H9 (cell line): ENCODE measurements around the gene SLC52A3. TPM values are rescaled to one million over a fixed set of nuclear protein-coding genes. Genes with fewer than 3 reads are reported as not detected.

Experiments used
- DNase-seq: peaks from one replicate; pipeline ENCODE4 v3.0.0-alpha.2; 2017
- H2AFZ ChIP-seq: one replicate; pipeline ENCODE4 v1.6.1; 2013; ENCODE audit warnings: mild to moderate bottlenecking, low read length, control low read depth, moderate library complexity
- H2AK5ac ChIP-seq: 2 replicates; pipeline ENCODE4 v1.6.1; 2013; ENCODE audit warnings: low read length, control low read depth, mixed read lengths; ENCODE audit not compliant: insufficient read length
- H2BK120ac ChIP-seq: one replicate; pipeline ENCODE4 v1.6.1; 2013; ENCODE audit warnings: low read depth, mild to moderate bottlenecking, low read length, control low read depth, inconsistent platforms; ENCODE audit not compliant: poor library complexity, severe bottlenecking
- H2BK12ac ChIP-seq: 2 replicates; pipeline ENCODE4 v1.6.1; 2013; ENCODE audit warnings: low read length, control low read depth, mixed read lengths, low read depth; ENCODE audit not compliant: insufficient read length
- H2BK15ac ChIP-seq: 2 replicates; pipeline ENCODE4 v1.6.1; 2013; ENCODE audit warnings: low read depth, low read length, control low read depth
- H2BK20ac ChIP-seq: one replicate; pipeline ENCODE4 v1.6.1; 2013; ENCODE audit warnings: low read depth, mild to moderate bottlenecking, low read length, control low read depth, inconsistent platforms; ENCODE audit not compliant: poor library complexity, severe bottlenecking
- H2BK5ac ChIP-seq: 2 replicates; pipeline ENCODE4 v1.6.1; 2013; ENCODE audit warnings: low read length, control low read depth, mixed read lengths; ENCODE audit not compliant: insufficient read length
- H3K14ac ChIP-seq: 2 replicates; pipeline ENCODE4 v1.6.1; 2013; ENCODE audit warnings: low read length, control low read depth; ENCODE audit not compliant: insufficient read depth
- H3K18ac ChIP-seq: 2 replicates; pipeline ENCODE4 v1.6.1; 2013; ENCODE audit warnings: low read depth, mild to moderate bottlenecking, mixed read lengths, low read length, control low read depth; ENCODE audit not compliant: insufficient read length
- H3K23ac ChIP-seq: 2 replicates; pipeline ENCODE4 v1.6.1; 2013; ENCODE audit warnings: low read length, control low read depth, mixed read lengths, low read depth; ENCODE audit not compliant: insufficient read length
- H3K23me2 ChIP-seq: 2 replicates; pipeline ENCODE4 v1.6.1; 2013; ENCODE audit warnings: low read depth, mild to moderate bottlenecking, mixed read lengths, low read length, control low read depth; ENCODE audit not compliant: insufficient read length, poor library complexity, severe bottlenecking
- H3K27ac ChIP-seq: 2 replicates; pipeline ENCODE4 v1.5.1; 2013; ENCODE audit warnings: low read length, control low read depth, mixed read lengths, low read depth; ENCODE audit not compliant: insufficient read length
- H3K27me3 ChIP-seq: 2 replicates; pipeline ENCODE4 v1.6.1; 2013; ENCODE audit warnings: low read length, control low read depth, inconsistent platforms; ENCODE audit not compliant: insufficient read depth
- H3K4ac ChIP-seq: 2 replicates; pipeline ENCODE4 v1.6.1; 2013; ENCODE audit warnings: low read depth, mild to moderate bottlenecking, control low read depth, inconsistent platforms, low read length, moderate library complexity
- H3K4me1 ChIP-seq: 2 replicates; pipeline ENCODE4 v1.6.1; 2013; ENCODE audit warnings: low read length, control low read depth, inconsistent platforms; ENCODE audit not compliant: insufficient read depth
- H3K4me2 ChIP-seq: 2 replicates; pipeline ENCODE4 v1.6.1; 2013; ENCODE audit warnings: low read length, control low read depth, mixed read lengths; ENCODE audit not compliant: insufficient read length, insufficient read depth
- H3K56ac ChIP-seq: 2 replicates; pipeline ENCODE4 v1.6.1; 2013; ENCODE audit warnings: low read depth, mild to moderate bottlenecking, mixed read lengths, low read length, control low read depth; ENCODE audit not compliant: insufficient read length
- H3K79me1 ChIP-seq: 2 replicates; pipeline ENCODE4 v1.6.1; 2013; ENCODE audit warnings: low read depth, mild to moderate bottlenecking, moderate library complexity, low read length, control low read depth, inconsistent platforms; ENCODE audit not compliant: insufficient read depth, poor library complexity, severe bottlenecking
- H3K79me2 ChIP-seq: 2 replicates; pipeline ENCODE4 v1.6.1; 2013; ENCODE audit warnings: low read length, control low read depth, inconsistent platforms; ENCODE audit not compliant: insufficient read depth
- H3K9ac ChIP-seq: 2 replicates; pipeline ENCODE4 v1.6.1; 2013; ENCODE audit warnings: low read length, control low read depth, mixed read lengths; ENCODE audit not compliant: insufficient read length; ENCODE audit errors: extremely low read depth
- H3K9me3 ChIP-seq: one replicate; pipeline ENCODE4 v1.6.1; 2013; ENCODE audit warnings: low read depth, low read length, inconsistent platforms; ENCODE audit not compliant: control insufficient read depth
- H3T11ph ChIP-seq: one replicate; pipeline ENCODE4 v1.6.1; 2013; ENCODE audit warnings: mild to moderate bottlenecking, low read length, control low read depth, inconsistent platforms
- H4K20me1 ChIP-seq: one replicate; pipeline ENCODE4 v1.6.1; 2013; ENCODE audit not compliant: control insufficient read depth, insufficient read length, insufficient read depth
- H4K5ac ChIP-seq: 2 replicates; pipeline ENCODE4 v1.6.1; 2013; ENCODE audit warnings: low read depth, mild to moderate bottlenecking, mixed read lengths, low read length, control low read depth; ENCODE audit not compliant: insufficient read length
- H4K8ac ChIP-seq: replicated peaks from 2 replicates; pipeline ENCODE4 v1.6.1; 2013; ENCODE audit warnings: low read length, control low read depth, mixed read lengths, low read depth; ENCODE audit not compliant: insufficient read length
- H4K91ac ChIP-seq: 2 replicates; pipeline ENCODE4 v1.6.1; 2013; ENCODE audit warnings: low read depth, mild to moderate bottlenecking, moderate library complexity, mixed read lengths, low read length, control low read depth; ENCODE audit not compliant: insufficient read length
- H3K27ac Mint-ChIP-seq, 3 experiments: 2 replicates in 2 of 3; 3 replicates in 1 of 3; pipeline ENCODE4 v1.8.0; 2020 to 2021; ENCODE audit warnings: mixed read lengths in 3 of 3, mild to moderate bottlenecking in 1 of 3, moderate library complexity in 1 of 3
- H3K27me3 Mint-ChIP-seq: 2 replicates; pipeline ENCODE4 v1.8.0; 2021; ENCODE audit warnings: low read depth, mild to moderate bottlenecking, moderate library complexity, mixed read lengths
- H3K36me3 Mint-ChIP-seq, 3 experiments: 2 replicates in 2 of 3; 3 replicates in 1 of 3; pipeline ENCODE4 v1.8.0; 2020 to 2021; ENCODE audit warnings: low read depth in 3 of 3, mixed read lengths in 3 of 3; ENCODE audit not compliant: insufficient read depth in 1 of 3
- H3K4me1 Mint-ChIP-seq, 2 experiments: 2 replicates each; pipeline ENCODE4 v1.8.0; 2020; ENCODE audit warnings: mixed read lengths in 2 of 2
- H3K4me3 Mint-ChIP-seq, 2 experiments: 2 replicates in 1 of 2; 3 replicates in 1 of 2; pipeline ENCODE4 v1.8.0; 2020 to 2021; ENCODE audit warnings: mild to moderate bottlenecking in 2 of 2, mixed read lengths in 2 of 2, moderate library complexity in 1 of 2
- H3K9me3 Mint-ChIP-seq, 2 experiments: 2 replicates in 1 of 2; 3 replicates in 1 of 2; pipeline ENCODE4 v1.8.0; 2020; ENCODE audit warnings: mild to moderate bottlenecking in 2 of 2, mixed read lengths in 2 of 2, moderate library complexity in 1 of 2
- CTCF ChIP-seq: fragments of 200-600 bp; sonication (generic); conservative IDR thresholded peaks from 3 replicates; pipeline ENCODE4 v1.8.0; 2021; ENCODE audit warnings: antibody characterized with exemption, mild to moderate bottlenecking
- WGBS: extraction: QIAGEN DNeasy Blood & Tissue Kit; methylation state at CpG from one replicate; pipeline ENCODE4 v1.1.7; 2013; ENCODE audit warnings: missing lambda C conversion rate, low lambda C conversion rate, mixed read lengths; ENCODE audit not compliant: insufficient read length; ENCODE audit errors: extremely low coverage; 5-methylcytosine and 5-hydroxymethylcytosine counted together
- total RNA-seq: library from RNA; stranded (reverse); gene quantifications from 2 replicates; pipeline ENCODE4 v1.2.1, GENCODE V29; 2021

SLC52A3 gene
- total RNA-seq, 1 experiment from 2014 or later, result 3.3 TPM

- H2BK5ac ChIP-seq, result no peak overlapping the region
- H3K79me2 ChIP-seq, result no peaks in the 10 kb centered on the region
- no peak overlapping the region for H2AK5ac ChIP-seq
- H4K91ac ChIP-seq, result no peak overlapping the region
- DNase-seq, result peak; percentile 80
- no peak overlapping the region for H3K18ac ChIP-seq
- no peak overlapping the region for H3K27ac Mint-ChIP-seq
- H3K14ac ChIP-seq, result no peak overlapping the region
- peaks cover 6% of the 10 kb centered on the region for H3K23me2 ChIP-seq
- no CpG with 5 or more reads among the region's 44 CpGs for WGBS
- peaks cover 24% of the 10 kb centered on the region for H3K27me3 Mint-ChIP-seq
- H3K27ac ChIP-seq, result no peak overlapping the region
- H3T11ph ChIP-seq, result no peak overlapping the region
- no peak overlapping the region for H4K5ac ChIP-seq
- no peaks in the 10 kb centered on the region for H3K79me1 ChIP-seq
- H2AFZ ChIP-seq, result no peak overlapping the region
- H3K9me3 ChIP-seq, result no peaks in the 10 kb centered on the region
- H3K4me1 ChIP-seq, result no peaks in the 10 kb centered on the region
- no peaks in the 10 kb centered on the region for H4K20me1 ChIP-seq
- no peak overlapping the region for H3K9ac ChIP-seq
- no peak overlapping the region for H2BK20ac ChIP-seq
- H3K27me3 ChIP-seq, result peaks cover 3% of the 10 kb centered on the region; the same call in 1 of the 2 replicates
- H2BK12ac ChIP-seq, result no peak overlapping the region
- H4K8ac ChIP-seq, result no peak overlapping the region
- no peak overlapping the region for H3K23ac ChIP-seq
- H3K4me1 Mint-ChIP-seq, result peaks cover 2 to 6% of the 10 kb centered on the region in 2 experiments; a peak in 2 of 4 replicates
- H3K9me3 Mint-ChIP-seq, result no peaks in the 10 kb centered on the region; a peak in 1 of 5 replicates
- TF ChIP-seq CTCF, result peak; percentile 99
- H3K4ac ChIP-seq, result no peak overlapping the region
- H2BK120ac ChIP-seq, result no peak overlapping the region
- peak overlapping the region; percentile 21 to 58; a peak in 3 of 5 replicates for H3K4me3 Mint-ChIP-seq
- H2BK15ac ChIP-seq, result no peak overlapping the region
- no peak overlapping the region for H3K56ac ChIP-seq
- peaks cover 2 to 14% (median 11%) of the 10 kb centered on the region in 3 experiments; a peak in 5 of 7 replicates for H3K36me3 Mint-ChIP-seq
- H3K4me2 ChIP-seq, result peak overlapping the region; percentile 17
Observed at GRCh38 chr20:760751-761417, 7.4 kb downstream of the SLC52A3 start.
